Right renal pelvis (tissue), 4 donors: ENCODE results near the gene TGM2. TPM values are rescaled to one million over a fixed set of nuclear protein-coding genes. Genes with fewer than 3 reads are reported as not detected.
"Not testable (repeated sequence)": the region's sequence is repeated elsewhere in the genome, so short reads cannot be mapped to it uniquely, and the experiment has no call there.

Source experiments
- DNase-seq, 4 donors: peaks; one replicate each; pipeline ENCODE4 v3.0.0-alpha.2; 2013; ENCODE audit warnings: low read depth in 4 of 4, low spot score in 3 of 4, missing footprints in 1 of 4
- polyA plus RNA-seq, 4 donors: library from polyadenylated mRNA; unstranded; fragments of 120-200 nt; gene quantifications; one replicate each; pipeline ENCODE4 v1.2.1, GENCODE V29; 2013; ENCODE audit not compliant: insufficient read length in 4 of 4

TGM2 gene
- polyA plus RNA-seq, 4 donors: 34.1 to 45.1 (median 38.6) TPM

DNA sequence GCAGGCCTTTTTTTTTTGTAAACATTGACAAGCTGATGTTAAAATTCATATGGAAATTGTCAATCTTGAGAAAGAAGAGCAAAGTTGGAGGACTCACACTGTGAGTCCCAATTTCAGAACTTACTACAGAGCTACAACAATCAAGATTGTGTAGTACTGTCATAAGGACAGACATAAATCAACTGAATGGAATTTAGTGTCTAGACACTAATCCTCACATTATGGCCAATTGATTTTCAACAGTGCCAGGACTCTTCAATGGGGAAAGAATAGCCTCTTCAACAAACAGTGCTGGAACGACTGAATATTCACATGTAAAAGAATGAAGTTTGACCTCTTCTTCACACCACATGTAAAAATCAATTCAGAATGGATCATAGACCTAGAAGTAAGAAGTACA lies 60.8 kb downstream of the TGM2 start:
- DNase-seq: no peak

DNA sequence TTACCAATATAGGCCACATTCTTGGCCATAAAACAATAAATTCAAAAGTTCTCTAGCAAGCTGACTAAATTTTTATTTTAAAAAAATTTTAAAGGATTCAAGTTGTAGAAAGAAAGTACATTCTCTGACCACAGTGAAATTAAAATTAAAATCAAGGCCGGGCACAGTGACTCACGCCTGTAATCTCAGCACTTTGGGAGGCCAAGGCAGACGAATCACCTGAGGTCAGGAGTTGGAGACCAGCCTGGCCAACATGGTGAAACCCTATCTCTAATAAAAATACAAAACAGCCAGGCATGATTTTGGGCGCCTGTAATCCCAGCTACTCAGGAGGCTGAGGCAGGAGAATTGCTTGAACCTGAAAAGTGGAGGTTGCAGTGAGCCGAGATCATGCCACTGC lies 62.9 kb downstream of the TGM2 start:
- not testable (repeated sequence) for DNase-seq

DNA sequence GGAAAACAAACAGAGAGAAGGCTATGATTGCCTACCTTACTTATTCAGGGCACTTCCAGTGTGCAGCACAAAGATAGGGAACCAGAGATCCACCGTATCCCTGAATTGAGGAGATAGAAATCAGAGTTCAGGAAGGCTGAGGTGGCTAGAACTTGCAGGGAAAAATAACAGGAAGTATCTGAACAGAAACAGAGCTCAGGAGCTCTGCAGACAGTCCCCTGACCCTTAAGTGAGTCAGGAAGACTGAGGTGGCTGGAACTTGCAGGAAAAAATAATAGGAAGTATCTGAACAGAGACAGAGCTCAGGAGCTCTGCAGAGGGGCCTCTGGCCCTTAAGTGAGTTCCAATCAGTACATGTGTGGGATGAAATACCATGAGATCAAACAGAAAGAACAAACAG lies 66.1 kb downstream of the TGM2 start:
- DNase-seq: no peak

DNA sequence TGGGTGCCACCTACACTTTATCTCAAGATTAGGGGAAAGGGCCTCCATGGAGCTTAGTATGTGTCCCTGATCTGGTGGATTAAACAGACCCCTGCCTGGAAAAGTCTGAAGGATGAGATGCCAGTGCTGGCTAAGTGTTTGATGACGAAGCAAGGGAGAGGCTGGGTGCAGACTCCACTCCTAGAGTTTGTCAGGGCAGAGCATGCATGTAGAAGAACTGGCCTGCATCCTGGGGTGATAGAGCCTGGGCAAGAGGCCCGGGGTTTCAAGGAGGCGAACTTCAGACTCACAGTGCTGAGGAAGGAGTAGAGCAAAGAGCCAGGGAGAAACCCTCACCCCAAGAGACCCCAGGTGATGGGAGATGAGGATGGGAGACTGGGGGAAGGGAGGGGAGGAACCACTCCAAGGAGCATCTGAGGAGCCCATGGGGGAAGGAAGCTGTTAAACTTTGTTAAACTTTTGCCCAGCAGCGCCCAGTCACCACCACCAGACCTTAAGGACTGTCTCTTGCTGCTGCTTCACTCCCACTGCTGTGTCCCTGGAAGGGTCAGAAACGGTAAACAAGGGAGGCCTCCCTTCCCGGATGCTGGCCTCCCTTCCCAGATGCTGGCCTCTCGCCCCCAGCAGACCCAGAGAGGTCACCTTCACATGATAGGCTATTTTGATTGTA lies 69.9 kb downstream of the TGM2 start:
- DNase-seq: no peak

DNA sequence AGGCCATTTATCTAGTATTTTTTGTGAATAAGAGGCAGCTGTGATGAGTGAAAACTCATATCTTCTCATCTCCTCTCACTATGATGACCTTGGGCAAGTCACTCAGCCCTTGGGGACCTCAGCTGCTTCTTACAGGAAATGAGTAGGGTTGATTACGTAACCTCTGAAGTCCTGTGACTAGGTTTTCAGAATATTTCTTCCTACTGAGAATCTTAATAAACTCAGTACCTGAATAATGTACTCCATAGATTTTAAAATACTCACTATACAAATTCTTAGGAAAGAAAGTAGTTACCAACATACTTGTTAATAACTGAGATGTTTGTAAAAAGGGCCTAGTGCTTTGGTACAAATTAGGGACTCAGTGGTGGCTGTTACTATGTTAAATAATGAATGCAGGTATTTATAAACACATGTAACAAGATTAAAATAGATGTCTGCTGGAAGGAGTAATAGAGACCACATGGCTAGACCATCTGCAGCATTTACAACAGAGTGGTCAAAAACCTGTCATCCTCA lies 70.6 kb downstream of the TGM2 start:
- DNase-seq: no peak

DNA sequence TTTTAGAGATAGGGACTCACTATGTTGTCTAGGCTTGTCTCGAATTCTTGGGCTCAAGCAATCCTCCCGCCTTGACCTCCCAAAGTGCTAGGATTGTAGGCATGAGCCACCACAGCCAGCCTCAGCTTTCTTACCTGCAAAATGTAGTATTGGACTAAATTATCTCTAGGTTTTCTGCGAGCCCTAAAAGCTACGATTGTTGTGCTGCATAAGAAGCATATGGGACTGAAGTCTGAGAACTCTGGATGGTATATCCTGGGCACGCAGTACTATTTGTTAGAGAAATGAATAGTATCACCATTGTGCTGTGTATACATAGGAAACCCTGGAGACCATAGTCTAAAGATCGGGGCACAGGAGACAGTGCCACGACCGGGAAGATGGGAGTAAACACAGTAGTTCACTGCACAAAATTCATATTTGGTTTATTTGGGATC lies 71.4 kb downstream of the TGM2 start:
- DNase-seq: no peak

DNA sequence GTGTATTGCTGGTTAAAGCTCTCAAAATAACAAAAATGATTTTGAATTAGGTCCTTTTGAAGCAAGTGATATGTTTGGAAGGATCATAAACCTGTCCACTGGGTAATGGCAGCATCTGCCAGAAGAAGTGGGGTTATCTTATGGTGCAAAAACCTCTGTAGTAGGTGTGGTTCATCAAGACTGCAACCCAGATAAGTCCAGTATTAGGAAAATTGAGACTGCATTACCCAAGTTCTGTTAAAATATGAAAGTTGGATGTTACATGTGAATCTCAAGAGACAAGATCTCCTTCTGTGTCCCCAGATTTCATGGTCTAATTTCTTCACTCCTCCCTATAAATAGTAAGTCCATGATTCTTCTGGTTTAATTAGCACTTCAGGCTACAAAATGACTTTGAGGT lies 72.2 kb downstream of the TGM2 start:
- no peak for DNase-seq

DNA sequence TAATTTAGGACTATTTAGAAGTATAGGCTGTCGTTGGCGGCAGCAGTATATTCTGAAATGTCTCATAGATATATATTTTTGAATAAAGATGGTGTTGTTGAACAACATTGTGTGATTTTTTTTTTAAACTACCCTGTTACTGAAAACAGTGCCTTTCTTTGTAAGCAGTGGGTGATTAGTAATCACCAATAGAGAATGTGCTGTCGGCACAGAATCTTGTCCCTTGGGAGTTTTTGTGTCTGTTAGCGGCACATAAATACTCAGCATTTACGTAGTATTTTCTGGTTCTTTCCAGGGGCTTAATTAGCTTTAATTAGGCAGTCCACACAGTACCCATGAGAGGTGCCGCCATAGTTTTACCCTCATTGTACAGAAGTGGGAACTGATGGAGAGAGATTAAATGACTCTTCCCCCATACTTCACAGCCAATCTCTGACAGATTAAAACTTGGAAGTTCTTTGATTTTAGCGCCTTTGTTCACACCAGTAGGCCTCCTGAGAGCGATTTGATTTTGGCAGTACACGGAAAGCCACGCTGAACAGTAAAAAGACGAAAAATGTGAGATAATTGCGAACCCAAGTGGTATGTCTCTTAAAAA lies 72.7 kb downstream of the TGM2 start:
- no peak for DNase-seq

DNA sequence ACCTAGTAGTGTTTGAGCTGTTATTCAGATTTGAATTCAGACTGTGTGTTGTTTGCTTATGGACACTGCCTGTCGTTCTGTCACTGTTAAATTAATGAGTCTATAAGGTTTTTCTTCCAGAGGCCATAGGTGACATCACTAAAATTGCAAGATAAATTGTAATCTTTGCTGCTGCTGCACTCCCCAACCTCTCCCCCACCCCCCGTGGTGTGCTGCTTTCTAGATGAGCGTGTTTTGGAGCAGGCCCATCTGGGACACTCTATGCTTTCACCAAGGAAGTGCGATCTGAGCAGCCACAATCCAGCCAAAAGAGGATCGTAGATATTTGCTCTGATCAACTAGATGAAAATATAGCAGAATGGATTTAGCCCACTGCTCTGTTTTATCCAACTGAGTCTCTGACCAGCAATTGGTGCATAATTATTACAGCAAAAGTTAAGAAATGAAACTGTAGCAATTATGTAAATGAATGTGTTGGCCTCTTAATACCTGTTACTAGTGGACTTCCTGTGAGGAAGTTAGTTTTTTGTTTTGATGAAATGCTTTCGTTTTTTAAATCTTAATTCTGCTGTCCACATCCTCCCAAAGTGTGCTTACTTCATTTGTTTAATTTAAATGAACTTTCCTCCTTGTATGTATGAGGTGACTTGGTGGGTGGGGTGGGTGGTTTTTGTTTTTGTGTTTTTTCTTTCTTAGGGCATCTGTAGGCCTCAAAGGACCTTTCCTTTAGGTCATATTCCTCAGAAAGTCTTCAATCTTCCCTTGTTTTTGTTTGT lies 73.4 kb downstream of the TGM2 start:
- DNase-seq: no peak

DNA sequence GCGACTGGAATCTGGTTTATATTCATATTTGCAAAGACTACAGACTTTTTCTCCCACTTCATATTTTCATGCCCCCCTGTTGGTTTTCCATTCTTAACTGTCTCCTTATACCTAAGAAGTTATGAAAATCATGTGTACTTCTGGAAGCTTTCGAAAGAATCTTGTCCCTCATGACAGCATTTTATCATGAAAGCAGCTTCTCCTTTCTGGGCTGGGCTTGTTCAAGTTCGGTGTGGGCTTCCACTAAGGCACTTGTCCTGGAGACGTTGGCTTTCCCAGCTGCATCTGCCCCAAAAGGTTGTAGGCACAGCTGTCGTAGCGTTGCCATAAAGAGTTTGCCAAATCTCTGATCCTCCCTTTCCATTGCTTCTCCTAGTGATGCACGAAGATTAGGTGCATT lies 75.0 kb downstream of the TGM2 start:
- DNase-seq: no peak

DNA sequence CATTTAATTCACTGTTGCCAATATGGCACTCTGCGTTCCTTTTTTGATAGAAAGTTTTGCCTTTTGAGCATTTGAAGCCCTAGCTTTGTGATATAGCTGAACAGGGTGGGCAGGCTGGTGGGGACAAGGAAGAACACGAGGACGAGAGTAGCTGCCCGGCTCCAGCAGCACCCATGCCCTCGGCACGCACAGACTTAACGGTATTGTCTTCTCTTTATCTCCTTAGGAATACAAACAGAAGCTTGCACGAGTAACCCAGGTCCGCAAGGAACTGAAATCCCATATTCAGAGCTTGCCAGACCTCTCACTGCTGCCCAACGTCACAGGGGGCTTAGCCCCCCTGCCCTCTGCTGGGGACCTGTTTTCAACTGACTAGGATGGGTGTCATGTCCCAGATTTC lies 75.6 kb downstream of the TGM2 start:
- no peak for DNase-seq

DNA sequence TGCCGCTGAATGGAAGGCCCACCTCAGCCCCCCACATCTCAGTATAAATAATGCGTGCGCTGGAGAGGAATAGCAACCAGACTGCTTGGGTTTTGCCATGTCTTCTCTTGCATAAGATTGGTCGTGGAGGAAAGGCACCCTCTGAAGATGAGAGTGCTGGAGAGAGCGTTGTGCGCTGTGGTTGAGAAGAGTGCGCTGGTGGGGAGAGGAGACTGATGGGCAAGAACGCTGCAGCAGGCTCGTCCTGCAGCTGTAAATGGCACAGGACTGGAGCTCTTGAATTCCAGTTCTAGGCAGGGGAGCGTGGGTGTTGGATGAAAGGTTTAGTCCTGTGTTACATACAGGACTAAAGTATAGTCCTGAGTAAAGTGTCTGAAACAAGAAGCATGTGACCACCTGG lies 80.0 kb downstream of the TGM2 start:
- DNase-seq: no peak

DNA sequence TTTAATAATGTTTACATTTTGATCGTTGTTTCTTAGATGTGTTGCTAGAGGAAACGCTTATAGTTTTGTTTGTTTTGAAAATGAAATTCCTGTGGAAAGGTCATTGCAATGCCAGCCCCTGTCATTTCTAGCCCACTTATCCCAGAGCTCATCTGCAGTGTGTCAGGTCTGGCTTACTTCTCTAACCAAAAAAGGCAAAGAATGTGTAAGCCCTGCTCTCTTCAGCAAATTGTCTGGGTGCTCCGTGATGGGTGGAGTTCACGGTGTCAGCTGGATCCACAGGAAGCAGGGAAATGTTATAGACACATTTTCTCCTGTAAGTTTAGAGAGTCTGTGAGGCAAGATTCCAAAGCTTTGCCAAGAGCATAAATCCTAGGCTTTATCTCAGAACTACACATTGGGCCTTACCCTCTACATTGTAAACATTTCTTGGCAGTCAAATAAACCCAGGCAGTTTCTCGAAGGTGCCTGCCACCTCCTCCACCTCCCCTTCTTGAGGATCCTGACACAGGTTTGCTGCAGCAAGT lies 80.6 kb downstream of the TGM2 start:
- DNase-seq: no peak

DNA sequence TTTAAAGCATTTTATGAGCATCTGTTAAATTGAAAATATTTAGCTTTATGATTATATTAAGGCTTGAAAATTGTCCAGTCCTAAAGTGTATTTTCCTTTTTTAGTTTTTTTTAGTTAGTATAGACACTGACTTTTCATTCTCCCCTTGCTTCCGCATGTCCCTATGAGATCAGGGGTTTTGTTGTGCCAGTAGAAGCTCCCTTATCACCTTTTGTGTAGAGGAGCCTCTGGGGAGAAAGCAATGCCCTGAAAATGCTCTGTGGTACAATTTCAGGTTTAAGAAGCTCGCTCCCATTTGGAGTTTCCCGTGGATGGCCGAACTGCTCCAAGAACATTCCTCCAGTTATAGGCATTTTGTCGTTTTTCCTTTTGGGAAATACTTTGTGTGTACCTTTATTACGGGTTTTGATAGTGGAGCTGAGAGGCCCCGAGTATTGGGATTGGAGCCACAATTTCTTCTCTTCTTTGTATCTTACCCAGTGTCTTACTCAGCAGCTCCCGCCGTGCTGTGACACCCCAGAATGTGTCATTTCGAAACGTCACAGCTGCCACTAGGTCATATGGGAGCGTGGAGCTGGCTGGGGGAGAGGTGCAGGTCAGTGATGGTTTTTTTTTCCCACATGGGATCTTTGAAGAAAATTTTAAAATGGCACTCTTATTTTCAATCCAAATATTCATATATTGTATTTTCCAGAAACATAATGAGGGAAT lies 81.6 kb downstream of the TGM2 start:
- no peak for DNase-seq

DNA sequence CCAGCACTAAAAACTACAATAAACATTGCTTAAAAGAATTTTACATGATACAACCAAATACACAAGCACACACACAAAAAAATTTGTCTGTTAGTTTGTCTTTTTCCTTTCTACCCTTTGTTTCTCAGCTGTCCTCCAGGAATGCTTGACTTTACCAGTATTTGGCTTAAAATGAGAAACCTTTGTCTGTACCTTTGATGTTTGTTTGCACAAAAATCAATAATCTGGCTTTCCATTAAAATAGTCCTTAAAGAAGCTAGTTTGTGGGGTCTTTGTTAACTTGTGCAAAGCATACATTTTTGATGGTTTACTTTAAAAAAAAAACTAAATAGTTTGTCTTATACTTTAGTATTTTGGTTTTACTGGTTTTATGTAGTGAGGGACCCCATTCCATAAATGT lies 82.2 kb downstream of the TGM2 start:
- no peak for DNase-seq

DNA sequence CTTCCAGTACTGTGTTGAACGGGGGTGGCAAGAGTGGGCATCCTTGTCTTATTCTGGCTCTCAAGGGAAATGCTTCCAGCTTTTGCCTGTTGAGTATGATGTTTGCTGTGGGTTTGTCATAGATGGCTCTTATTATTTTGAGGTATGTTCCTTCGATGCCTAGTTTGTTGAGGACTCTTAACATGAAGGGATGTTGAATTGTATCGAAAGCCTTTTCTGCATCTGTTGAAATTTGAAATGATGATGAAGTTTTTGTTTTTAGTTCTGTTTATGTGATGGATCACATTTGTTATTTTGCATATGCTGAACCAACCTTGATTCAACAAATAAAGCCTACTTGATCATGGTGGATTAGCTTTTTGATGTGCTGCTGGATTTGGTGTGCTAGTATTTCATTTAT lies 83.5 kb downstream of the TGM2 start:
- no peak for DNase-seq

DNA sequence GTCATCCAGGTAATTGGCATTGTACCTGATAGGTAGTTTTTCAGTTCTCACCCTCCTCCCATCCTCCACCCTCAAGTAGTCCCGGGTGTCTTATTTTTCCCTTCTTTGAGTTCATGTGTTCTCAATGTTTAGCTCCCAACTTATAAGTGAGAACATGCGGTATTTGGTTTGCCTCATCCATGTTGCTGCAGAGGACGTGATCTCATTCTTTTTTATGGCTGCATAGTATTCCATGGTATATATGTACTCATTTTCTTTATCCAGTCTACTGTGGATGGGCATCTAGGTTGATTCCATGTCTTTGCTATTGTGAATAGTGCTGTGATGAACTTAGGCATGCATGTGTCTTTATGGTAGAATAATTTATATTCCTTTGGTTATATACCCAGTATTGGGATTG lies 85.7 kb downstream of the TGM2 start:
- DNase-seq: no peak

DNA sequence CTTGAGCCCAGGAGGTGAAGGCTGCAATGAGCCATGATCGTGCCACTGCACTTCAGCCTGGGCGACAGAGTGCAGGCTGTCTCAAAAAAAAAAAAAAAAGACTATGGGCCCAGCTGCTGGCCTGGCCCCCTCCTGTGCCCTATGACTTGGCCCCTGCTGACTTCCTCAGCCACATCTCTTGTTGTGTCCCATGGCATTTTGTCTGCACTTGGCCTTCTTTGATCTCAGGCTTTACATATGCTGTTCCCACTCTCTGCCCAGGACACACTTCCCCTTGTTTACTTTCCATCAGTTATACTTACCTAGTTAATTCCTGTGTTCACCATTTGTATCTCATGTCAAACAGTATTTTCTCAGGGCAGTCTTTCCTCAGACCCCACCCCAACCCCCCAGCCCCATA lies 87.0 kb downstream of the TGM2 start:
- no peak for DNase-seq
